ENCODE results near the gene COL6A5.
"Not testable (repeated sequence)": the region's sequence is repeated elsewhere in the genome, so short reads cannot be mapped to it uniquely, and the experiment has no call there.

The COL6A5 gene

DNA sequence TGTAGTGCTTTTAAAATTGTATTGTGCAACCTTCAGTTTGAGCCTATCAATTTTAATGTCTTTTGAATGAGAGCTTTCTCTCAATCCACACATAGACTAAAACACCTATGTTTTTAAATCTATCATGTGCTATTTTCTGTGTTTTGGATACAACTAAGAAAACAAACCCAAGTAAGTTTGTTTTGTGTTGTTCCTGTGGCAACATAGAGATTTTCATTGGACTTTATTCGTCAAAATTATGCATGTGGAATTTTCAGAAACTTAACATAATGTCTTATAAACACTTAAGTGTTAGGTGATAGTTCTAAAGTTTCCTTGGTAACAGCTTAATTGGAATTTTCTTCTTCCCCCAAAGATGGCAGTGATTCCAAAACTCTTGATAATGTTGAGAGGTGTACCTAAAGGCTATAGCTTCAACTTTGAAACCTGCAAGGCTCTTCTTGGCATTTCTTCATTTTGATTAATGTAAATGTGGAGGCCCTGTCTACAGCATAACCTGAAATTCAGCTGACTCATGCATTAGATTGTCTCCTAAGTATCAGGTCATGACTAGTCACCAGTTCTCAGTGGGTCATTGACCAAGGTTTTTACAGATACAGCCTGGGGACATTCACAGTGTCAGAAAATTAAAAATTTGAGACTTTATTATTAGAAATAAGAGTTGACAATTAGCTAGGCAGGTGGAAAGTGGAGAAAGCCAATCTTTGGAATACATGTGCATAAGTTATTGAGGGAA lies 44.4 kb downstream of the COL6A5 start:
- DNase-seq = no peak

- DNase-seq = no peak
Measured at GRCh38 chr3:130392266-130392665, 46.8 kb downstream of the COL6A5 start.

DNA sequence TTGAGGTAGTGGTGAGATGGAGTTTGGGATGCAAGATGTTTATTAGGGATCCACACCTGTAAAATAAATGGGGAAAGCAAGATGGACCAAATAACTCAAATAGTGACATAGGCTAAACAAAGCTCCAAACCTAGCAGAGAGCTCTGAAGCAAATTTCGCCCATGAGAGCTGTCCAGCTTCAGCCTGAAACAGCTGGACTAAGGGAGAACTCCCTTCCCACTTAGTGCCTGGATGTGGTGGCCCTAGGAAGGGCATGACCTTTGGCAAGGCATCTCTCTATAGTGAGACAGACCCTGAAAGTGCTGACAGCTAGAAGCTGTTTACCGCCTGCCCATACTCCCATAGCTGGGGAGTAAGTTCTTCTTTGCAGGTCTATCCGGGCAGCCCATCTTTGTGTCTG lies 48.1 kb downstream of the COL6A5 start:
- DNase-seq = no peak

DNA sequence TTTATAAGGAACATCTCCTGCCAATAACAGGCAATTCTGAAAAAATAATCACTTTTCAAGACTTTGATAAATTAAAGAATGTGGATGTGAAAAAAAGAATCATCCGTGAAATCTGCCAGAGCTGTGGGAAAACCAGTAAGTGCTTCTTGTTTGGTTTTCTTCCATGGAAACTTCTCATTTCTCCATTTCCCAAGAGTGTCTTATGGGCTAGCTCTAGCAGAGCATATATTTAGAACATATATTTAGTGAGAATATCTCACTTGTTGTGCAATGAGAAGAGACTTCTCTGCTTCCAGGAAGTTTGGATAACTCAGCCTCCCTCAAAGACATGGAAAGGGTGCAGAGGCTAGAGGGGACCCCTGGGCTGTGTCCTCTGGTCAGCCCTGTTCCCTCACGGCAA lies 49.9 kb downstream of the COL6A5 start:
- DNase-seq = no peak

GRCh38 chr3:130395916-130396315 lies 50.4 kb downstream of the COL6A5 start:
- no peak for DNase-seq

GRCh38 chr3:130404401-130404800 lies 58.9 kb downstream of the COL6A5 start:
- DNase-seq = no peak

GRCh38 chr3:130405956-130406355 lies 60.5 kb downstream of the COL6A5 start:
- DNase-seq = no peak

GRCh38 chr3:130408253-130408652 lies 62.8 kb downstream of the COL6A5 start:
- not testable (repeated sequence) for DNase-seq

- DNase-seq = no peak
Measured at GRCh38 chr3:130411320-130411719, 65.8 kb downstream of the COL6A5 start.

- no peak for DNase-seq
Measured at GRCh38 chr3:130412991-130413560, 67.6 kb downstream of the COL6A5 start.

DNA sequence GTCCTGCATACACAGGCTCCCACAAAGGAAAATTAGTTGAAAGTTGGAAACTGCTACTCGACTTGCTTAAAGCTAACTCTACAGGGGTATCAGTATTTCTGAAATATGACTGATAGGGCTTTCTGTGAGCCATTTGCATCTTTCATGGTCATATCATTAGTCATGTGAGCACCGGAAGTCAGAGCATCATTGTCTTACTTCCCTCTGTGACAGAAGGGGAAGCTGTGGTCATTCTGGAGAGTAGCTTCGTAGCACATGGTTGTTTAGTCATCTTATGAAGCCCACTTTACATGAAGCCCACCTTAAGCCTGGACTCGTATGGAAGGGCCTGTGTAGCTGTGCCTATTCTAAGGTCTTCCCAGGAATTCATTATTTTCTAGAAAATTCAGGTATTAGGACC lies 69.0 kb downstream of the COL6A5 start:
- DNase-seq = no peak

- DNase-seq = no peak
Measured at GRCh38 chr3:130420466-130420865, 75.0 kb downstream of the COL6A5 start.

DNA sequence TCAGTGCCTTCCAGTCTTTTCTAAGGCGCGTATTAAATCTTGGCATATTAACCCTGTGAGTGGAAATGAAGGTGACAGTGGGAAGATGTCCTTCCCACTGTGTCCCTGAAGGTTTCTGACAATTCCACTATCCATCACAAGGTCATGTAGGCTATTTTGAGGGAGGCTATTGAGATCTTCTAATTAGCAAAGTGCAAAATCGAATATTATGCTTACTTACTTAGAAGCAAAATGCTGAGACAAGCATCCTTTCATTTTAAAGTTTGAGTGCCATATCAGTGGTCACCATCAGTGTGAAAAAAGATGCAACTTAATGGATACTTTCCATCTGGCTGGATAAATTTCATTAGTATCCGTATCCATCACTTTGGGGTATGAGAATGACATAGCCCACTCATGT lies 77.6 kb downstream of the COL6A5 start:
- DNase-seq = no peak

DNA sequence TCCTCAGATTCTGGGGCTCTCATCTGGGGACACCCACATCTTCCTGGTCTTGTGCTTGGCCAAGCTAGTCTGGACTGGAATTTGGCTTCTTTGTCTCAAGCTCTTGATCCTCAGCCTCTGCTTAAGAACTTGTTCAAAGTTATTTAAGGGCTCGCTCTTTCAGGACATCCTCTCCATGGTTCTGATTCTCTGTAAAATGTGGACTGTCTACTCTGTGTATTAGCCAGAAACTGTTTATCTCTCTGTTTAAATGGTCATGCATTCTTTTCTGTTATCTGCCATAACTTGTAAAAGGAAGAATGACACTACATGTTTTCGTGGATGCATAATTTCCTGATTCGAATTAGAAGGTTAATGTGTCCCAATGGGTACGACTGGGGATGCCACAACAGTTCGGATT lies 79.4 kb downstream of the COL6A5 start:
- DNase-seq = no peak

DNA sequence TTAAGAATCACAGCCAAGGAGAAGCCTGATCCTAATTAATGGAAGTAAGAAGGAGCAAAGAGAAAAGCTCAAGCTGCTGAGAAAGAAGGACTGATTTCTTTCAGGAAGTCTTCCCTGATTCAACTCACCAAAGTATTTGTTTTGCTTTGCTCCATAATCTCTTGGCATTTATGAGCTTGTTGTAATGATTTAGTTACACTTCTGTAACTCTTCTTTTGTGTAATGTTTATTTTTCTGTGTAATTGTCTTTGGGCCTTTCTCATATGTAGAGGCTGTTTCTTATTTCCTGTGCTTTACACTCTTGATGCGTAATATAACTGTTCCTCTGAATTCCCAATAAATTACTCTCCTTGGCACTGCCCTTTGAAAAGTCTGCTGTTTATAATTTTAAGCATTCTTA lies 80.0 kb downstream of the COL6A5 start:
- DNase-seq = no peak

GRCh38 chr3:130426206-130426605 lies 80.7 kb downstream of the COL6A5 start:
- no peak for DNase-seq

DNA sequence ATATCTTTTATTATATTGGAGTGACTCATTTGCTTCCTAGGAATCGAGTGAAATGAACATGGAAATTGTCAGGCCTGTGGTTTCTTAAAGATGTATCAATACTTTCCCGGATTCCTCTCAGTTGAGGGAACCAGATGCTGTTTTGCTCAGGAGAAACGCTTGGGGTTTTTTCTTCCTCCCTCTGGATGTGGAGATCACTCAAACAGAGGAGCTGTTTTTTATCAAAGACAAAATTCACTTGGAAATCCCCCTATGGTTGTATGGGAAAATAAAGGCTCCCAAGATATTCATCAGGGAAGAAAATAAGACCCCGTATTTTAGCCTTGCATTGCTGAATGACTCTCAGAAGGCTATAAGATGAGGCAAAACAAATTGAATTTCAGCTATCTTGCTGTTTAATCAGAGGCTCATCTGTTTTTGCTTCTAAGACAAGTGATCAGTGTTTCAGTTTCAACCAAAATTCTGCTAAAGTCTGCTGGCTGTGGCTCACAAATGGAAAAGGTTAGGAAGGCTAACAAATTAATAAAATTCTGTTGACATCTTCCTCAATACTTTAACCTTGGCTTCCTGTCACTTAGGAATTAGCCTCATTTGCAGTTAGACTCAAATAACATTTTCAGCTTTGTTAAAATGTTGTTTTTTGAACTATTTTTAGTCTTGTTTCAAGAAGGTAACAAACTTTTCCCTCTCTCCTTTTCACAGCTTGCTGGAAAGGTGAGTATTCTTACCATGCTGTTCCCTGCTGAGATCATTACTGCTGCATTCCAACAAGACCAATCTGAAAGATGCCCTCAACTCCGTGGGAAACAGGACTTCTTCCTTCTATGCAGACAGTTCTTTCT lies 83.6 kb downstream of the COL6A5 start:
- no peak for DNase-seq

DNA sequence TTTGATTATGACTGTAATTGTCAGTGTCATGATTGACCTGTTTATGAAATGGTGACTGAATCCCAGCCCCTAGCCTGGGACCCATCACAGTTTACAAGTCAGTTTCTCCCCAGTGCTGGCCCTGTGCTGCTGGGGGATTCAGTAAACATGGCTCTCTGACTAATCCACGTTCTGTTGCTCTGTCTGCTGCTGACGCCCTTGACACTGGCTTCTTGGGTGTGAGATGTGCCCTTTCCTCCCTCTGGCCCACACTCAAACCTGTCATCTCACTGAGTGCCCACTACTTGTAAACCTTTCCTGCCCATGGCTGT lies 84.2 kb downstream of the COL6A5 start:
- DNase-seq = no peak

DNA sequence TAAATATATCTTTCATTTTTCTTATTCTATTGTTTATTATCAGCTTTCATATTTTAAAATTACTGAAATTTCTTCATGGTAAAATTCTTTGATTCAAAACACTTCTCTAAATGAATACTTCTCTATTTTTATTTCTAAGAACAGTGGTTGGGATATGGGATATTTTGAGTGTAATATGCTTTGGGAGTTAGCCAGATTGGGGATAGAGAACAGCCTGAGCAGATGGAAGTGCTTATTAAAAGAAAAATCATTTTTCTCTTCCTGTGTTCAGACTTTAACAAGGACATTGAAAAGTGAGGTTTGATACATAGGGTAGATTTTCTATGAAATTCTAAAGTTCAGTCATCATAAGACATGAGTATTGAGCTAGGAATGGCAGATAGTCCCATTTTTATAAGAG lies 84.8 kb downstream of the COL6A5 start:
- no peak for DNase-seq

DNA sequence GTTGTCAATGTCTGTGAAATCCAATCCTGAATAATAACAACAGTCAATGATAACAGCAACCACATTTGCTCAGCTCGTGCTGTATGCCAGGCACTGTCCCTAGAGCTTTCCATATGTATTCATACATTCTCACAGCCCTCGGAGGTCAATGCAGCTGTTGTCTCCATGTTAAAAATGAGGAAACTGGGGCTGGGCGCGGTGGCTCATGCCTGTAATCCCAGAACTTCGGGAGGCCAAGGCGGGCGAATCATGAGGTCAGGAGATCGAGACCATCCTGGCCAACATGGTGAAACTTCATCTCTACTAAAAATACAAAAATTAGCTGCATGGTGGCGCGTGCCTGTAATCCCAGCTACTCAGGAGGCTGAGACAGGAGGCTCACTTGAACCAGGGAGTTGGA lies 86.6 kb downstream of the COL6A5 start:
- DNase-seq = not testable (repeated sequence)

DNA sequence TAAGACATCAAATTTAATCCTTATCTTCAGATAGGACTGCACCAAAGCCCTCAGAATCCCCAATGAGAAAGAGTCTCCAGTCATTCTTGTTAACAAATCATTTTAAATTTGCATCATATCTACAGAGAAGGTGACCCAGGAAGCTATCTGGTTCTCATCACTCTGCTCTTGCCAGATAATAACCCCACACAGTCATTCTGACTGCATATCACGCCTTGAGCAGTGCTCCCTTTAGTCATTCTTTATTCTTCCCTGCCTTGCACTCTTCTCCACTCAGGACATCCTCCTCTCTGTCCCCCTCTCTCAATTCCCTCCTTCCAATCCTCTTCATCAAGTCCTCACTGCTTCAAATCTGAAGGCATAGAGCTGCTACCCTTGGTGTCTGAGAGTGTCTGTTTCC lies 87.8 kb downstream of the COL6A5 start:
- no peak for DNase-seq

DNA sequence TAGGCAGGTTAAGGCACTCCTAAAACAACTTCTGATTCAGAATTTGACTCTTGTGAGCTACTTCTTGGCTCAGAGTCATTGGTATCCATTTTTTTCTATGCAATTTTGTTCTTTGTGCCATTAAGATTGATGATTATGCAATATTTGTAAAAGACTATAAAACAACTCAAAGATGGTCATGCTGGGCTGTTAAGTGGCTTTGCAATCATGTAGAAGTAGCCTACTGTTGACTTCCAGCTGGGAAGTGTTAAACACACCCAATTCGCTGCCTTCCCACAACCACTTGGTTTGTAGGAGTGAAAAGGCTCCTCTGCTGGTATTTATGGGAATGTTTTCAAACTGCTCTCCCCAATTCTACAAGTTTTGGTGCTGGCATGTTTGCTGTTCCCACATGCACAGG lies 96.8 kb downstream of the COL6A5 start:
- no peak for DNase-seq

- DNase-seq = not testable (repeated sequence)
Measured at GRCh38 chr3:130446840-130447239, 101.4 kb downstream of the COL6A5 start.

DNA sequence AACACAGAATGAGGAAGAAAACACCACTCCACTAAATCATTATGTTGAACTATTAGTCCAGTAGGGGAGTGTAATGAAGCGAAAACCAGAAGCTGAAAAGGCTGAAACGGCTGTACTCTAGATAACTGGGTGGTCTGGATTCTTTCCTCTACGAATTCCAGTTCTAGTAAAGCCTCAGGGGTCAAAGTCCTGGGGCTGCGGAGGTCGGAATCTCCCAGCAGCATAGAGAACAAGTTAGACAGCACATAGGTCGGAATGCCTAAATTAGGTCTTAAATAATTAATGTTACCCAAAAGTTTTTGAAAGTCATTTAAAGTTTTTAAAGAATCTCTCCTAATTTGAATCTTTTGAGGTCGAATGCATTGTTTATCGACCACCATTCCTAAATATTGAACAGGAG lies 102.7 kb downstream of the COL6A5 start:
- DNase-seq = not testable (repeated sequence)

Measured in NCI-H2029 treated with DMSO at 0.1 percent for 48 hours (cell line).